Fibroblast of mammary gland (primary cell): ENCODE measurements around the gene BAIAP2L2.

ENCODE experiments used
- DNase-seq: peaks from one replicate; pipeline ENCODE4 v3.0.0-alpha.2; 2010; ENCODE audit warnings: low read depth
- H3K4me3 ChIP-seq: 2 replicates; pipeline ENCODE4 v1.5.1; 2011; ENCODE audit warnings: low read depth, mild to moderate bottlenecking, low read length, moderate library complexity; ENCODE audit not compliant: control insufficient read depth
- CTCF ChIP-seq: conservative IDR thresholded peaks from 2 replicates; pipeline ENCODE4 v1.5.1; 2011; ENCODE audit warnings: low read depth, low read length, inconsistent platforms; ENCODE audit not compliant: control insufficient read depth, insufficient read depth

BAIAP2L2 gene

GRCh38 chr22:38129021-38129420 is 18.5 kb upstream of the BAIAP2L2 start:
- no peak overlapping the region for H3K4me3 ChIP-seq
- TF ChIP-seq CTCF, result no peak
- DNase-seq, result no peak

GRCh38 chr22:38127869-38128268 is 17.4 kb upstream of the BAIAP2L2 start:
- DNase-seq, result no peak
- H3K4me3 ChIP-seq, result no peak overlapping the region
- TF ChIP-seq CTCF, result no peak

- no peak overlapping the region for H3K4me3 ChIP-seq
- TF ChIP-seq CTCF, result no peak
- DNase-seq, result no peak
Measured at GRCh38 chr22:38126928-38127668, 16.6 kb upstream of the BAIAP2L2 start.

- DNase-seq, result no peak
- H3K4me3 ChIP-seq, result no peak overlapping the region
- TF ChIP-seq CTCF, result no peak
Measured at GRCh38 chr22:38125751-38126201, 15.3 kb upstream of the BAIAP2L2 start.

- no peak for TF ChIP-seq CTCF
- no peak overlapping the region for H3K4me3 ChIP-seq
- DNase-seq, result no peak
Measured at GRCh38 chr22:38125038-38125610, 14.6 kb upstream of the BAIAP2L2 start.

- TF ChIP-seq CTCF, result no peak
- DNase-seq, result no peak
- H3K4me3 ChIP-seq, result no peak overlapping the region
Measured at GRCh38 chr22:38124236-38124974, 13.9 kb upstream of the BAIAP2L2 start.
